Activated CD4-positive, alpha-beta T cell treated with anti-CD3 and anti-CD28 coated beads, Interleukin-2, amount 50 U/mL, for 24 hours (primary cell): ENCODE measurements around the gene OR6Y1.

Experiments
- DNase-seq, 2 donors: peaks; one replicate each; pipeline ENCODE4 v3.0.0-alpha.2; 2020; ENCODE audit warnings: low read depth in 1 of 2, low spot score in 1 of 2

The OR6Y1 gene, protein sequence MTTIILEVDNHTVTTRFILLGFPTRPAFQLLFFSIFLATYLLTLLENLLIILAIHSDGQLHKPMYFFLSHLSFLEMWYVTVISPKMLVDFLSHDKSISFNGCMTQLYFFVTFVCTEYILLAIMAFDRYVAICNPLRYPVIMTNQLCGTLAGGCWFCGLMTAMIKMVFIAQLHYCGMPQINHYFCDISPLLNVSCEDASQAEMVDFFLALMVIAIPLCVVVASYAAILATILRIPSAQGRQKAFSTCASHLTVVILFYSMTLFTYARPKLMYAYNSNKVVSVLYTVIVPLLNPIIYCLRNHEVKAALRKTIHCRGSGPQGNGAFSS

DNA sequence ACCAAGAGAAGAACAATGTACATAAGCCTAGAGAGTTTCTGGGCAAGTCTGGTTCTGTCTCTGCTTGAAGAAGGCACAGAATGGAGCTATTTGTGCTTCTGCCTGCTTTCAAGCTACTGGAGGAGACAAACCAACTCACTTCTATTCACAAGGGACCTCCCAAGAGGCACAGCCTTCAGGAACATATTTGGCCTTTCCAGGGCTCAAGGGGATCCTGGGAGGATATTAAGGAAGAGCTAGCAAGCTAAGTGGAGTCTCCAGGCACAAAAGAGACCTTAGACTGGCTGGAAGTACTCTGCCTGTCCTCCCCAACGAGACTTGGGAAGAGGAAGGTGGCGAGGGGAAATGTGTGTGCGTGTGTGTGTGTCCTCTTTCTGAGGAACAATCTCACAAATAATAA is at the start of gene OR6Y1:
Gene OR6Y1 (minus strand): TSS at position 54 of the 400 bp plus-strand sequence. CDS start 6,300 bp downstream, outside the sequence.
- no peak for DNase-seq

- no peak for DNase-seq
Observed at GRCh38 chr1:158600735-158601134, 46.5 kb upstream of the OR6Y1 start.

DNA sequence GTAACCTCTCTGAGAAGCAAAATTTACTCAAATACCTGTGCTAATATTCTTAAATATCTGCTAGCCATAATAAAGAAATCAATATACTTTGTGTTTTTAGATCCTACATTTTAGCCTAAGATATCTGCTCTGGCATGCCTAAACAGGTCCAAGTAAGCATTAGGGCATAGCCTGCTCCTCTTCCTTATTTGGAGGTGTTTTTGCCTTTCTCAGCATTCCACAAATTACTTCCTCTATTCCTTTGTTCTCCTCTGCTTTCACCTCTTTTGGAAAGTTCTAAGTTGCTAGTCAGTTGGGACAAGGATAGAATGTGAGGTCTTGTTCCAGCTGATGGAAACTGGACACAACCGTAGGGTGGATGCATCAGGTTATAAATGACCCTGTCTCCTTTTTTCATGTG is 32.7 kb upstream of the OR6Y1 start:
- DNase-seq = no peak

- no peak for DNase-seq
Observed at GRCh38 chr1:158583962-158584361, 29.8 kb upstream of the OR6Y1 start.

DNA sequence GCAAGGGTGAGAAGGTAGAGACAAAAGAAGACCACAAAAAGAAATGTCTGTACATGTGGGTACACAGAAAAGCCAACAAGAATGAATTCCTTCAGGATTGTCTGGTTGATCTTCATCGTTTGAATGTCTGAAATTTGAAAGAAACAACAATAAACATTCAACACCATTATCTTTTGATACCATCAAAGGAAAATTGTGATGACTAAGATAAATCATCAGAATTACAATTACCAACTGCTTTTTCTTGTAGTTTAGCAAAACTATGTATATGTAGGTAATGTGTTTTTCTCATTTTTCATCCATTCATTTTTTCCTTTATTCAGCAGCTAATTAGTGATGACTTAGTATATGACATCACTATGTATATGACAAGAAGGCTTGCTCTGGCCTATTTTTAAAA is 25.5 kb upstream of the OR6Y1 start, which contains the start of gene OR10X1:
Gene OR10X1 (minus strand): TSS at position 167 of the 400 bp plus-strand sequence. CDS start 0 bp downstream, at position 167.
- DNase-seq = no peak

DNA sequence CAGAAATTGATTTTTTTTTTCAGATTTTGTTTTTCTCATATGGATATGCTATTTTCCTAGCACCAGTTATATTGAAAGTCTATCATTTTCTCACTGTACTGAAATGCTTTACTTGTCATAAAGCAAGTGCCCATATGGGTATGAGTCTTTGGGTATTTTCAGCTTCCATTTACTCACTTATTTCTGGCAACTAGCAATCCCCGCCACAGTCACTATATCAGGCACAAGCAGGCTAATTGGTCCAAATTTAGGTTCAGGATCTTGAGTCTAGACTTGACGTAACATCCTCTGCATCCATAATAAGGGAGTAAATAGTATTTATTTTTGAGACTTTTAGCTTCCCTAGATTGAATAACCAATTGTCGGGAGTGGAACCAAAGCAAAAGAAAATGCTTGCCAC is 23.4 kb upstream of the OR6Y1 start:
- DNase-seq = no peak

- no peak for DNase-seq
Observed at GRCh38 chr1:158572226-158572625, 18.0 kb upstream of the OR6Y1 start.

DNA sequence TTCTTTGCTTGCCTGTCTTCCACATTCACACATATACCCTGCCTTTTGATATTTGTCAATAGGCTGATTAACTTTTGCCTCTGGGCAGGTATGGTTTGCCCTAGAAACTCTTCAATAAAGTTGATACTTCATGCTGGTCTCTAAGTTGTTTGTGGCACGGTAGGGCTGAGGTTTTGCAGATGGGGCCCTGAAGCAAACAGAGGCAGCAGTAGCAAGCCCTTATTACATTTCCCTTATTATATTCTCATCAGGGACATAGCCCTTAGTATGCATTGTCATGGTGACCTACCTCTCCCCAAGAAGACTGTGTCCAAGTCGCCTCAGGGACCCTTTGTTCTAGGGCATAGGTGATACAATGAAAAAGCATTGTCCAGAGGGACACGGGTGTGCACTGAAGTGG is 16.3 kb upstream of the OR6Y1 start, which contains the start of gene OR6P1:
Gene OR6P1 (minus strand): TSS at position 101 of the 400 bp plus-strand sequence. CDS start 6,976 bp downstream, outside the sequence.
- no peak for DNase-seq

- no peak for DNase-seq
Observed at GRCh38 chr1:158564608-158565007, 10.4 kb upstream of the OR6Y1 start.

GRCh38 chr1:158563853-158564252 is 9.6 kb upstream of the OR6Y1 start:
- no peak for DNase-seq

GRCh38 chr1:158559696-158560095 is 5.5 kb upstream of the OR6Y1 start:
- no peak for DNase-seq

GRCh38 chr1:158552296-158552695 is 1.9 kb downstream of the OR6Y1 start:
- DNase-seq = no peak

DNA sequence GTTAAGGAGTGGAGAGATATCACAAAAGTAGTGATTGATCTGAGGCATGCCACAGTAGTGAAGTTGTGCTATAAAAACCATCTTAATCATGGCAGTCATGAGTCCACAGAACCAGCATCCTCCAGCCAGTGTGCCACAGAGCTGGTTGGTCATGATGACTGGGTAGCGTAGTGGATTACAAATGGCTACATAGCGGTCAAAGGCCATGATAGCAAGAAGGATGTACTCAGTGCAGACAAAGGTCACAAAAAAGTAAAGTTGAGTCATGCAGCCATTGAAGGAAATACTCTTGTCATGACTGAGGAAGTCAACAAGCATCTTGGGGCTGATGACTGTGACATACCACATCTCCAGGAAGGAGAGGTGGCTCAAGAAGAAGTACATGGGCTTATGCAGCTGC is 6.7 kb downstream of the OR6Y1 start:
- no peak for DNase-seq

DNA sequence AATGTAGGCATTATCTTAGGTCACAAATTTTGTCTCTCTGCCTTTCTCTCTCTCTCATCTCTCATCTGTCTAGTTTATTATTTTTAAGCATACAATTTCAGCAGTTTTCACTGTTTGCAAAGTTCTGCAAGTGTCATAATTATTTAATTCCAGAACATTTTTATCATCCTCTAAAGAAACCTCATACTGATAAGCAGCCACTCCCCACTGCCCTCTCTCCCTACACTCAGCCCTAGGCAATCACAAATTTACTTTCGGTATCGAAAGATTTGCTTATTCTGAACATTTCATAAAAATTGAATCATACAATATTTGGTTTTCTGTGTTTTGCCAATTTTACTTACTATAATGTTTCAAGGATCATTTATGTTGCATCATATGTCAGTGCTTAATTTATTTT is 16.6 kb downstream of the OR6Y1 start:
- DNase-seq = no peak

GRCh38 chr1:158534496-158534895 is 19.7 kb downstream of the OR6Y1 start:
- no peak for DNase-seq

- DNase-seq = no peak
Observed at GRCh38 chr1:158527190-158527815, 26.9 kb downstream of the OR6Y1 start.

DNA sequence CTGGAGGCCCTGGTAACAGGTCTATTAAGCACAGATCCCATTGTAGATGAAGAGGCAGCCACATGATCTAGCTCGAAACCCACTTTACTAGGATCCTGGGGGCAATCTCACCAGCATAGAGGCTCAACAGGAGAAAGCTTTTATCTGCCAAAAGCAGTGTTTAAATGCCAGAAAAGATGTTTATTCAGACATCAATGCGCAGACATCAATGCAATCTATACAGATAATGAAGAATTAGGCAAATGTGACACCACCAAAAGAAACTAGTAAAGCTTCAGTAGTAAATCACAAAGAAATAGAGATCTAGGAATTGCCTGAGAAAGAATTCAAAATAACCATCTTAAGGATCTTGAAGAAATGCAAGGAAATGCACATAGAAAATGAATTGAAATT is 32.5 kb downstream of the OR6Y1 start:
- DNase-seq = no peak

DNA sequence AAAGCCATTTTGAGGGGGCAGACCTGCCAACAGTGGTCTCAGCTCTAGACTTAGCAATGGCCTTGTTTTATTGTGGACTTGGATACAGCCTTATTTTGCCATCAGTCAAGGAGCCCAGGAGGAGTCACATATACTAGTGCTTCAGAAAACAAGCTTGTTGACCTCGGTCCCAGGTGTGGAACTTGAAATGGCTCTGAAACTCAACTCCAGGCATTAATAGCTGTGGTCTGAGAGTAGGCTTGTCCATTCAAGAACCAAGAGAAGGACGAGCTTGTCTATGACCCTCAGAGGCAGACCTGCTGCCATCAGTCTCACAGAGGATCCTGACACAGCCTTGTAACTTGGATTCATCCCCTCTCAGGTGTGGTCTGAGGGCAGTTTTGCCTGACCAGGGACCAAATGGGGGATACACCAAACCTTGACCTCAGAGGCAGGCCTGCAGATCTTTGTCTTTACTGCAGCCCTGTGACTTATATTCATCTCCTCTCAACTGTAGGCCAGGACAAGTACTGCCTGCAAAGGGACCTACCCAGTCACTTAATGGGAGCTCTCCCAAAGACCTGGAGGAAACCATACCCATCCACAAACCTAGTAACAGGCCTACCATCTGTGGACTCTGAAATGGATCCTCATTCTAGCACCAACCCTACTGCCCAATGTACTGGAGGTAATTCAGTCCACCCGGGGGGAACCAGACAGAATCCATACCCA is 33.1 kb downstream of the OR6Y1 start:
- DNase-seq = no peak

- DNase-seq = no peak
Observed at GRCh38 chr1:158520021-158520420, 34.2 kb downstream of the OR6Y1 start.

DNA sequence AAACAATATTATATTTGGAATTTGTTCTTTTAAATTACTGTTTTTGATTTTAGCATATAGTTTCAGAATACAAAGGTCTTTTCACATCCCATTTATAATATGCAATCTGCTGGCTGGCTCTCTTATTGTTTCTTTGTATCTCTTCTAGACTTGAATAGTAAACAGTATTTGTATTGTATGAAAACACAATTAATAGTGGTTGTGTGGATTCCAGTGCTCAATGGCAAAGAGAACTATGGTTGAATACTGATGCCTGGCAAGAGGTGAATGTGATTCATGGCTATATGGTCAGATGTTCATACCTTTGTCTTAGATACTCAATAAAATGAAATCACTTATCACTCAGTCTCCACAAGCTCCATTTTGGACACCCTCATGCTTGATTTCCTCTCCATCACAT is 37.2 kb downstream of the OR6Y1 start:
- no peak for DNase-seq

GRCh38 chr1:158509471-158510156 is 44.6 kb downstream of the OR6Y1 start:
- DNase-seq = no peak
